CD4-positive, alpha-beta T cell treated with Interleukin-17A for 1 hour (primary cell): Measurements from ENCODE around the gene ATG9B.
A peak's percentile ranks its signal among the peaks of the same experiment; 100 is the strongest.
"Not testable (repeated sequence)": the region's sequence is repeated elsewhere in the genome, so short reads cannot be mapped to it uniquely, and the experiment has no call there.

Experiments used
- DNase-seq: peaks from one replicate; pipeline ENCODE4 v3.0.0-alpha.2; 2020

The ATG9B gene

DNA sequence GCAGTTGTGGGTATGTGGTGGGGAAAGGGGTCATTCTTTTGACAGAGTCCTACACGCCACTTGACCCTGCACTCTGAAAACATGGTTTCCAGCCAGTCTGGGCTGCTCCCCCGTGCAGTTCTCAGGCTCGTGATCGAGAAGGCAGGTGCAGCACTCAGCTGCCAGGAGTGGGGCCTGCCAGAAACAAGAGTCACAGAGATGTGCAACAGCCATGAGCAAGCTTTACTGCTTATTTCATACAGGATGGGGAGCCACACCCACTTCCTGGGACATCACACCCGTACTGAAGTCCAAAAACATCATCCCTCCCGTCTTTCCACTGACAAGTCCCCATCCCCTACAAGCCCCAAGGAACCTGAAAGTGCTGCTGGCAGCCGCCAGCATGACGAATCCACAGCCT lies 9.3 kb downstream of the ATG9B start:
- DNase-seq = peak; percentile 49

DNA sequence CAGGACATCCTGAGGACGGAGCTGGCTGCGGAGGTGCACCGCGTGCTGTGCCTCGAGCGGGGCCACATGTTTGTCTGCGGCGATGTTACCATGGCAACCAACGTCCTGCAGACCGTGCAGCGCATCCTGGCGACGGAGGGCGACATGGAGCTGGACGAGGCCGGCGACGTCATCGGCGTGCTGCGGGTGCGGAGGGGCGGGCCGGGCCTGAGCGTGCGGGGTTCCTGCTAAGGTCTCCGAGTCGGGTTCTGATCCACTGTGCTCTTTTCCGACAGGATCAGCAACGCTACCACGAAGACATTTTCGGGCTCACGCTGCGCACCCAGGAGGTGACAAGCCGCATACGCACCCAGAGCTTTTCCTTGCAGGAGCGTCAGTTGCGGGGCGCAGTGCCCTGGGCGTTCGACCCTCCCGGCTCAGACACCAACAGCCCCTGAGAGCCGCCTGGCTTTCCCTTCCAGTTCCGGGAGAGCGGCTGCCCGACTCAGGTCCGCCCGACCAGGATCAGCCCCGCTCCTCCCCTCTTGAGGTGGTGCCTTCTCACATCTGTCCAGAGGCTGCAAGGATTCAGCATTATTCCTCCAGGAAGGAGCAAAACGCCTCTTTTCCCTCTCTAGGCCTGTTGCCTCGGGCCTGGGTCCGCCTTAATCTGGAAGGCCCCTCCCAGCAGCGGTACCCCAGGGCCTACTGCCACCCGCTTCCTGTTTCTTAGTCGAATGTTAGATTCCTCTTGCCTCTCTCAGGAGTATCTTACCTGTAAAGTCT lies 10.4 kb downstream of the ATG9B start:
- DNase-seq = peak; percentile 96

DNA sequence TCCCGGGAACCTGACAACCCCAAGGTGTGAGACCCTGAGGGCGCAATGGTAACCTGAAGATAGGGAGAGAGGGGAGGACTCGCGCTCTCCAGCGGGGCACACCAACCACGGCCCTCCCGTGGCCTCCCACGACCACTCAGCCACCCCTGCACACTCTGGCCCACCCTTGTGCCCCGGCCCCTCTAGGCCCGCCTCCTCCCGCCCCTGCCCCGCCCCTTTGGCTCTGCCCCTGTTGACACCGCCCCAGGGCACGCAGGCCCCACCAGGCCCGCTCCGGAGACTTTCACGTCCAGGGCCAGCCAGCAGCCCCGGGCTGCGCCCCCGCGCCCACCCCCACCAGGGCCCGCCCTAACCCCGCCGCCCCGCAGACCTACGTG lies 10.9 kb downstream of the ATG9B start:
- DNase-seq = no peak

DNA sequence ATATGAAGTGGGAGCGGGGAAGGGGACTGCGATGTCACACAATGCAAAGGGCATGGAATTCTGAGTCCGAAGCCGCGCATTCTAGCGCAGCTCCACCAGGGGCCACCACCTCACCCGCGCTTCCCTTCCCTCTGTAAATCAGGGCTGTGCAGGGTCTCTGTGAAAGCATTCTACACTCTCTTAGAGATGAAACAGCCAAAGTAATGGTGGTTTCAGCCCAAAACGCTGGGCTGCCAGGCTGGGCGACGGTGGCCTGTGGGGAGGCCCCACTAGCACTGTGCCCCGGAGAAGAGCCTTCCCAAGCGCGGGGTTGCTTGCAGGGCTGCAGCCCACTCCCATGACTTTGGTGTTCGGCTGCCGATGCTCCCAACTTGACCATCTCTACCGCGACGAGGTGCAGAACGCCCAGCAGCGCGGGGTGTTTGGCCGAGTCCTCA lies 11.4 kb downstream of the ATG9B start:
- peak; percentile 30 for DNase-seq

DNA sequence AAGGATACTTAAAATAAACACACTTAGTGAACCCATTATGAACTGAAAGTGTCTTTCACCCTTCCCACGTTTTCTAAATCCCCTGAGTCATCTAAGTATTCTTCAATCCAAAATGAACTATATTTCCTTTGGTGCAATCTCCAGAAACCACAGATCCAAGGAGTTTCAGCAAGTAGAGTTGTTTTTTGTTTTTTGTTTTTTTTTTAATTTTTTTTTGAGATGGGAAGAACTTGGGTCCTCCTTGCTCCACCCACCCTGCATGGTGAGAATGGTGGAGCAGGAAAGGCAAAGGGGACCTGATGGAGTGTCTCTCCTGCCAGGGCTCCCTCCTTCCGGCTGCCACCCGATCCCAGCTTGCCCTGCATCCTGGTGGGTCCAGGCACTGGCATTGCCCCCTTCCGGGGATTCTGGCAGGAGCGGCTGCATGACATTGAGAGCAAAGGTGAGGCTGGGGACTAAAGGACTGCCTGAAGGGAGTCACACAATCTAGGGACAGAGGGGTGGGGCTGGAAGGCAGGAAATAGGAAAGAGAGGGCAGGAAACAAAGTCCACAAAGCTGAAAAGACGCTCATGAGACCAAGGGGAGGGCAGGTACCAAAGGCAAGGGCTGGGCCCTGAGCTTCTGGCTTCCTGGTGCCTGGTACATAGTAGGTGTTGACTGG lies 12.1 kb downstream of the ATG9B start:
- no peak for DNase-seq

DNA sequence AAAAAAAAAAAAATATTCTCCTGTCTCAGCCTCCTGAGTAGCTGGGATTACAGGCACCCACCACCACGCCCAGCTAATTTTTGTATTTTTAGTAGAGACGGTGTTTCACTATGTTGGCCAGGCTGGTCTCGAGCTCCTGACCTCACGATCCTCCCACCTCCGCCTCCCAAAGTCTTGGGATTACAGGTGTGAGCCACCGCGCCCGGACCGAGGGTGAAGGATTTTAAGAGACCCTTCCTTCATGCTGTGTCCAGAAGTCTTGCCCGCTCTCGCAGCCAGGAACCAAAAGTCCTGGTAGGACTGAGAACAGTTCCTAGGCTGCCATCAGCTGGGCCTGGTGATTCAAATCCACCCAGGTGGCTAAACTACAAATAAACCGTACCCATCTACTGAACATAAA lies 12.7 kb downstream of the ATG9B start:
- DNase-seq = not testable (repeated sequence)

DNA sequence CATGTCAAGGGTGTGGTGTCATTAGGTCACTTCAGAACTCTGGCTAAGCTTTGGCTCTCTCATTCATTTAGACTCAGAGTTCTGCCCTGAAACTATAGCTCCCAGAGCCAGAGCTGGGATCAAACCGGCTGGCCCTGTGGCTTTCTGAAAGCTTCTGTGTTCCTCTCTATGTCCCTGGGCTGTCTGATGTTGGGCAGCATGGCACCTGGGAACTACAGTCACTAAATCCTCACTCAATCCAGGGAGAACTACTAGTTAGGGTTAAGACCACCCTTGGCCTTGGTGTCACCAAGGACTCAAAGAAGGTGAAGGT lies 13.2 kb downstream of the ATG9B start:
- DNase-seq = no peak

DNA sequence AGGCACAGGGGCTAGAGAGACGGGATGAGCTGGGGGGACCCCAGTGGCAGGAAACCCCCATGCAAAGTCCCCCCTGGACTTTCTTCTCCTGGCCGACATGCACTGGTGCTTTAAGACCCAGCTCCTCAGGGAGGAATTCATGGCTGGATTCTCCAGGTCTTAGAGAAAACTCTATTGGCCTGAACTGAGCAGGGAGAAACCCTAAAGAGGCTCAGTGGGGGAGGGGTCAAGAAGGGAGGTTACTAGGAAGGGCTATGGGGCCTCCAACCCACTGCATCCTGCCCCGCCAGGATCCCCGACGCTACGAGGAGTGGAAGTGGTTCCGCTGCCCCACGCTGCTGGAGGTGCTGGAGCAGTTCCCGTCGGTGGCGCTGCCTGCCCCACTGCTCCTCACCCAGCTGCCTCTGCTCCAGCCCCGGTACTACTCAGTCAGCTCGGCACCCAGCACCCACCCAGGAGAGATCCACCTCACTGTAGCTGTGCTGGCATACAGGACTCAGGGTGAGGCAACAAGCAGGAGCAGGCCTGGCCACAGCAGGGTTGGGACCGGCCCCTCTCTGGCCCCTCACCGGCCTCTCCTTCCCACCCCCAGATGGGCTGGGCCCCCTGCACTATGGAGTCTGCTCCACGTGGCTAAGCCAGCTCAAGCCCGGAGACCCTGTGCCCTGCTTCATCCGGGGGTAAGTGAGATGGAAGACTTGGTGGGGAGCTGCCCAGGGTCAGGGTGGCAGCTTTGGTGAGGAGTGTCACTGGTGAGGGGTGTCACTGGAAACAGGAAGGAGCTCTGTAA lies 13.8 kb downstream of the ATG9B start:
- DNase-seq = peak; percentile 58

DNA sequence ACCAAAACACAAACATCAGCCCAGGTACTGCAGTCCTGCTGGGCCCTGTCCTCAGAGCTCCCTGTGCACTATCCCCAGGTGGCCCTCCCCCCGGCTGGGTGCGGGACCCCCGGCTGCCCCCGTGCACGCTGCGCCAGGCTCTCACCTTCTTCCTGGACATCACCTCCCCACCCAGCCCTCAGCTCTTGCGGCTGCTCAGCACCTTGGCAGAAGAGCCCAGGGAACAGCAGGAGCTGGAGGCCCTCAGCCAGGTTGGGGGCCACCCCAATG lies 14.3 kb downstream of the ATG9B start:
- DNase-seq = no peak

DNA sequence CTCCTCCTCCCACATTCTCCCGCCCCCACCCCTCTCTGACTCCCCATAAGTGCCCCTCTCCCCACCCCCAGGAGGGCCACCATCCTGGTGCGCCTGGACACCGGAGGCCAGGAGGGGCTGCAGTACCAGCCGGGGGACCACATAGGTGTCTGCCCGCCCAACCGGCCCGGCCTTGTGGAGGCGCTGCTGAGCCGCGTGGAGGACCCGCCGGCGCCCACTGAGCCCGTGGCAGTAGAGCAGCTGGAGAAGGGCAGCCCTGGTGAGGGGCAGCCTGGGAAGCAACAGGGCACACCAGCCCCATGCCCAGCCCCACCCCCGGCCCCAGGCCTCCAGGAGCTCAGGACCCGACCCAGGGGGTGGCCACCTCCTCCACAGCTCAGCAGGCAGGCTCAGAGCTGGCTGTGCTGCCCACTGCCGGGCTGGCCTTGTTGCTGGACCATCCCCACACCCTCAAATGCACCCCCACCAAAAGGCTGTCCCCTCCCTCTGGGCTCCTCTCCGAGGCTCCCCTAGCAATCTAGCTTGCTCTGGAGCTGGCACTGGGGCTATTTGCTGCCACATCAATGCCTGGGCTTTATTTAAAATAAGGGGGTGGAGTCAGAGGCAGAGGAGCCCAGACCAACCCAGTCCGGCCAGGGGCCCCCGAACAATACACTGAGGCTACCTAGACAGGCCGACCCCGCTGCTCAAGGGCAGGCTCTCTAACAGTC lies 14.8 kb downstream of the ATG9B start:
- DNase-seq = no peak

DNA sequence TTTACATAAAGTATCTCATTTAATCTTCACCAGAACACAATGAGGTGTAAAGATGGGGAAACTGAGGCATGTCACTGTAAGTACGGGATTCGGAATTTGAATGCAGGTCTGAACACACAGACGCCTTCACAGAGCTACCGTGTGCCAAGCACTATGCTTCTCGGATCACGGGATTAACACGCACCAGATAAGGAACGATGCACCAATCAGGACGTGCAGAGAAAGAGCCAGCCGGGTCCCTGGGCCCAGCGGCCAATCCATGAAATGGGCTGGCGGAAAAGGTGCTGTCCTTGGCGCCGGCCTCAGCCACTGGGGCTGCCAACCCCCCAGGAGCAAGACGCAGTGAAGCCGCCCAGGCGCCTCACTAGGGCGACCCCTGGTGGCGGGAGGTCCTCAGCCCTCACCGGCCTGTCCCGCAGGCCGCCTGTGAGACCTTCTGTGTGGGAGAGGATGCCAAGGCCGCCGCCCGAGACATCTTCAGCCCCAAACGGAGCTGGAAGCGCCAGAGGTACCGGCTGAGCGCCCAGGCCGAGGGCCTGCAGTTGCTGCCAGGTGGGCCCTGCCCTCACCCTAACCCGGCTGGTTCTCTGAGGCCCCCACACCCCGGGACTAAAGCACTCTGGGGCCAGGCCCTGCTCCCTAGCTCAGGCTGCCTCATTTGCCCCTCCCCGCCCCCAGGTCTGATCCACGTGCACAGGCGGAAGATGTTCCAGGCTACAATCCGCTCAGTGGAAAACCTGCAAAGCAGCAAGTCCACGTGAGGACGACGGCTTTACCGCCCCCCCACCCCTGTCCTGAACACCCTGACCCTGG lies 15.6 kb downstream of the ATG9B start:
- DNase-seq = peak; percentile 87

DNA sequence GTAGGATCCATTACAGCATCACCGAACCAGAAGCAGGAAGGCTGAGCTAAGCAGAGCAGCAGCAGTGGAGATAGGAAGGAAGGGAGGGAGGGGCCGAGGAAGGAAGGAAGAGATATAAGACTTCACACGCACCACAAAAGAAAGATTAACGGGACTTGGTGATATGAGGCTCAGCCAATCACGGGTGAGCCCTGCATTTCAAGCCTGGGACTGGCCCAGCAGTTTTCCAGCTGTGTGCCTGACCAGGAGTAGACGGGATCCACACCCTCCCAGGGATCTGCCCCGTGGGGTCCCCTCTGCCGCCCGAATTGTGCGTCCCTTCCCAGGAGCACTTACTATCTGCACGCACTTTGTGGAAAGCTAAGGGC lies 16.2 kb downstream of the ATG9B start:
- DNase-seq = peak; percentile 71

DNA sequence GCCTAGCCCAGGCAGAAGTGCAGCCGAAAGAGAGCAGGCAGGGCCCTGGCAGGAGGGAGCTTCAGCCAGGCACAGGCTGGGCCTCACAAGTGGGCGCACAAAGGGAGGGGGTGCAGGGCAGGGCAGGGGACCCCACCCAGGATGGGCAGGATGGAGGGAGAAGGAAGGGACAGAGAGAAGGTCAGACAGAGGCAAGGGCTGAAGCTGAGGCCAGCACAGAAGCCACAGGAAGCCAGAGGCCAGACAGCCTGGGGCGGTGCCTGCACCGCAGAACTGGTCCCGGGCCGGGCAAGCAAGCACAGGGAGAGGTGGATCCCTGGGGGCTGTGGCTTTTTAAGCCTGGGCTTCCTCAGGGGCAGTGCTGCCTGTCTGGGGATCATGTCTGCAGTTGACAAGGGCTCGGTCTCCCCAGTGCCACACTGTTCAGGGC lies 16.8 kb downstream of the ATG9B start:
- no peak for DNase-seq

DNA sequence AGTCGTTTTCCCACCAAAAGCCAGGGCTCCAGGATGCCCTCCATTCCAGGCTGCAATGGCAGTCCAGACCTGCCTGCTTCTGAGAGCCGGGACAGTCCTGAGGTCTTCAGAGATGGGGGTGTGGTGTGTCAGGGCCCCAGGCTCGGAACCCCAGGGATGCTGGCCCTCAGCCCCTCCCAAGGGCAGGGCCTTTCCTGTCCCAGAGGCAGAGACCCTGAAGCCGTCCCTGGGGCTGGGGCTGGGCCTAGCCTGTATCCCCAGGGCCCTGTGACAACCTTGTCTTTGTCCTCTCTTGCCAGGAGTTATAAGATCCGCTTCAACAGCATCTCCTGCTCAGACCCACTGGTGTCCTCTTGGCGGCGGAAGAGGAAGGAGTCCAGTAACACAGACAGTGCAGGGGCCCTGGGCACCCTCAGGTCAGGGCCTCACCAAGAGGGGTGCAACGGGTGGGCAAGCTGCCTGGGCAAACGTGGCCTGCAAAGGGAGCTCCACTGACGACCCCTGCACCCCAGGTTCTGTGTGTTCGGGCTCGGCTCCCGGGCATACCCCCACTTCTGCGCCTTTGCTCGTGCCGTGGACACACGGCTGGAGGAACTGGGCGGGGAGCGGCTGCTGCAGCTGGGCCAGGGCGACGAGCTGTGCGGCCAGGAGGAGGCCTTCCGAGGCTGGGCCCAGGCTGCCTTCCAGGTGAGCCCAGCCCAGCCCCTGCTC lies 17.5 kb downstream of the ATG9B start:
- DNase-seq = no peak

DNA sequence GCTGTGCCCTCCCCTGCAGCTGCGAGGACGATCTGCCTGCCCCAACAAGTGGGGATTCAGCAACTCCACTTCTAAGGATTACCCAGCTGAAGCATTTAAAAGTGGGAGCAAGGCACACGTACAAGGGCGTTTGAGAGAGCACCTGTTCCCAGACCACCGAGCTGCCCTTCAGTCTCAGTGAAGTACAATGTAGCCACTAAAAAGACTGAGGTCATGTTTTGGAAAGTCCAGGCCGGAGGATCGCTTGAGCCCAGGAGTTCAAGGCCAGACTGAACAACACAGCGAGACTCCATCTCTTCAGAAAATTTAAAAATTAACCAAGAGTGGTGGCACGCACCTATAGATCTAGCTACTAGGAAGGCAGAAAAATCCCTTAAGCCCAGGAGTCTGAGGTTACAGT lies 18.7 kb downstream of the ATG9B start:
- DNase-seq = no peak

DNA sequence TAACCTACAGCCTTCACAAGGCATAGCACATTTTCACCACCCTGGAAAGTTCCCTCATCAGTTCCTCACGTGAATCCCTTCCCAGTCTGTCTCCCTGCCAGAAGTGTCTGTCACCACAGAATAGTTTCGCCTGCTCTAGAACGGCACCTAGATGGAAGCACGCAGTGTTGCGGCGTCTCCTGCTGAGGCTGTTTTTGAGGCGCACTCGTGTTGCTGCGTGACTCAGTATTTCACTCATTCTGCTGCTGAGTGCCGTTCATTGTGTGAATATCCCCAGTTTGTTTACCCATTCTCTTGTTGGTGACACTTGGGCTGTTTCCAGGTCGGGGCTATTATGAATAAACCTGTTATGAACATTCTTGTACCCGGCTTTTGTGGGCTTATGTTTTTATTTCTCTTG lies 20.7 kb downstream of the ATG9B start:
- DNase-seq = no peak

DNA sequence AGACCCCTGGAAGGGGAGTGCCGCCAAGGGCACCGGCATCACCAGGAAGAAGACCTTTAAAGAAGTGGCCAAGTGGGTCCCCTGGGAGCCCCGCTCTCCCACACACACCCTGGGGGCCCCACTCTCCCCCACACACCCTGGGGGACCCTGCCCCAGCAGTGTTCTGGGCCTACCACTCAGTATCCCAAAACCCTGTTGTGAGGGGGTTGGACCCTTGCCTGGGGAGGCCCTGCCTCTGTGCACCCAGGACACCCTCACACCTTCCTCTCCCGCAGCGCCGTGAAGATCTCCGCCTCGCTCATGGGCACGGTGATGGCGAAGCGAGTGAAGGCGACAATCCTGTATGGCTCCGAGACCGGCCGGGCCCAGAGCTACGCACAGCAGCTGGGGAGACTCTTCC lies 22.7 kb downstream of the ATG9B start:
- DNase-seq = no peak

DNA sequence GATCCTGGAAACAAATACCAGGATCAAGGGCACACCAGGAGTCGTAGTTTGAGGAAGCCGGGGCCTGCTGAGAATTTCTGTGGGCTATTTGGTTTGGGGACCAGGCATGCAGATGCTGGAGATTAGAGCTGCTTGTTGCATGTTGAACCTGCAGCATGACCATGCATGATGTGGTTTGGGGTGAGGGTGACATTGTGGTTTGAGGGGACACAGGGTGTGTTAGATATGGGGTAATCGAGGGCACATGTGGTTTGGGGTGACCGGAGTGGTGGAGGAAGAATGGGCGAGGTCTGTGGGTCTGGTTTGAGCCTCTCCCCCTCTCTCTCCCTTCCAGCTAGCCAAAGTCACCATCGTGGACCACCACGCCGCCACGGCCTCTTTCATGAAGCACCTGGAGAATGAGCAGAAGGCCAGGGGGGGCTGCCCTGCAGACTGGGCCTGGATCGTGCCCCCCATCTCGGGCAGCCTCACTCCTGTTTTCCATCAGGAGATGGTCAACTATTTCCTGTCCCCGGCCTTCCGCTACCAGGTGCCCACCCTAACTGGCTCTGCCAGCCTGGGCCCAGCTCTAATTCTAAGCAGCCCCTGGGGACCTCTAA lies 23.3 kb downstream of the ATG9B start:
- DNase-seq = no peak

DNA sequence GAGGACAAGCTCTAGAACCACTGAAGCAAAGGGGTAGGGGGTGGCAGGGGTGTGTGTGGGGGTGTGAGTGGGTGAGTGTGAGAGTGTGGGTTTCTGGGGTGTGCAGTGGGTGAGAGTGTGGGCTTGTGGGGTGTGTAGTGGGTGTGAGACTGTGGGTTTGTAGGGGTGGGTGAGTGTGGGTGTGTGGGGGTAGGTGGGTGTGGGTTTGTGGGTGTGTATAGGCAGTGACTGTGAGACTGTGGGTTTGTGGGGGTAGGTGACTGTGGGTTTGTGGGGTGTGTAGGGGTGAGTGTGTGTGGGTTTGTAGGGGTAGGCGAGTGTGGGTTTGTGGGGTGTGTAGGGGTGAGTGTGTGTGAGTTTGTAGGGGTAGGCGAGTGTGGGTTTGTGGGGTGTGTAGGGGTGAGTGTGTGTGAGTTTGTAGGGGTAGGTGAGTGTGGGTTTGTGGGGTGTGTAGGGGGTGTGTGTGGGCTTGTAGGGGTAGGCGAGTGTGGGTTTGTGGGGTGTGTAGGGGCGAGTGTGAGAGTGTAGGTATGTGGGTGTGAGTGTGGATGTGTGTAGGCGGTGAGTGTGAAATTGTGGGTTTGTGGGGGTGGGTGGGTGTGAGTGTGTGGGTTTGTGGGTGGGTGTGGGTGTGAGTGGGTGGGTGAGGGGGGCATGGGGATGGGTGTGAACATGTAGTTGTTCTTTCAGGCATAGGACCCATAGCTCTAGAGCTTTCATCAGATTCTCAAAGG lies 24.6 kb downstream of the ATG9B start:
- peak; percentile 66 for DNase-seq

DNA sequence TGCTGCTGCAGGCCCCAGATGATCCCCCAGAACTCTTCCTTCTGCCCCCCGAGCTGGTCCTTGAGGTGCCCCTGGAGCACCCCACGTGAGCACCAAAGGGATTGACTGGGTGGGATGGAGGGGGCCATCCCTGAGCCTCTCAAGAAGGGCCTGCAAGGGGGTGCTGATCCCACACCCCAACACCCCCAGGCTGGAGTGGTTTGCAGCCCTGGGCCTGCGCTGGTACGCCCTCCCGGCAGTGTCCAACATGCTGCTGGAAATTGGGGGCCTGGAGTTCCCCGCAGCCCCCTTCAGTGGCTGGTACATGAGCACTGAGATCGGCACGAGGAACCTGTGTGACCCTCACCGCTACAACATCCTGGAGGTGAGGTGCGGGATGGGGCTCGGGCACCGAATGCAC lies 25.3 kb downstream of the ATG9B start:
- DNase-seq = no peak

DNA sequence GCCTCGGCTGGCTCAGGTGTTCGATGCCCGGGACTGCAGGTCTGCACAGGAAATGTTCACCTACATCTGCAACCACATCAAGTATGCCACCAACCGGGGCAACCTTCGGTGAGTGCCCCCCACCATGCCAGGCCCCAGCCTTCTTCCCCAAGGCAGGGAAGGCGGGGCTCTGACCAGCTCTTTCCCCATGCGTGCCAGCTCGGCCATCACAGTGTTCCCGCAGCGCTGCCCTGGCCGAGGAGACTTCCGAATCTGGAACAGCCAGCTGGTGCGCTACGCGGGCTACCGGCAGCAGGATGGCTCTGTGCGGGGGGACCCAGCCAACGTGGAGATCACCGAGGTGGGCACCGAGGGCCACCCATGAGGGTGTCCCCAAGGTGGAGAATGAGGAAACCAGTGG lies 26.0 kb downstream of the ATG9B start:
- no peak for DNase-seq
